KMS-11 (cell line): ENCODE results near the gene FAM170B.

ENCODE experiments used
- H2AFZ ChIP-seq: fragments of 200-600 bp; sonication (generic); 2 replicates; pipeline ENCODE4 v1.6.1; 2016; ENCODE audit warnings: antibody characterized with exemption, mixed run types, low read depth
- H3K27ac ChIP-seq: fragments of 200-600 bp; sonication (generic); 2 replicates; pipeline ENCODE4 v1.6.1; 2016; ENCODE audit warnings: mild to moderate bottlenecking, mixed run types
- H3K27me3 ChIP-seq: fragments of 200-600 bp; sonication (generic); 2 replicates; pipeline ENCODE4 v1.6.1; 2017; ENCODE audit warnings: mild to moderate bottlenecking, low read depth, mixed run types, moderate library complexity; ENCODE audit not compliant: insufficient read depth
- H3K36me3 ChIP-seq: fragments of 200-600 bp; sonication (generic); 2 replicates; pipeline ENCODE4 v1.6.1; 2017; ENCODE audit warnings: mild to moderate bottlenecking, mixed run types; ENCODE audit not compliant: insufficient read depth
- H3K4me1 ChIP-seq: fragments of 200-600 bp; sonication (generic); 2 replicates; pipeline ENCODE4 v1.6.1; 2016; ENCODE audit warnings: mild to moderate bottlenecking, low read depth, mixed run types; ENCODE audit not compliant: poor library complexity, severe bottlenecking
- H3K4me2 ChIP-seq: fragments of 200-600 bp; sonication (generic); 2 replicates; pipeline ENCODE4 v1.7.0; 2016; ENCODE audit warnings: mild to moderate bottlenecking, mixed run types
- H3K4me3 ChIP-seq: fragments of 200-600 bp; sonication (generic); IDR thresholded peaks from 2 replicates; pipeline ENCODE4 v1.6.1; 2017; ENCODE audit warnings: low read depth, low read length, mixed read lengths; ENCODE audit not compliant: insufficient read depth
- H3K79me2 ChIP-seq: fragments of 200-600 bp; sonication (generic); 2 replicates; pipeline ENCODE4 v1.6.1; 2016; ENCODE audit warnings: low read depth, mixed run types; ENCODE audit not compliant: insufficient read depth
- H3K9ac ChIP-seq: fragments of 200-600 bp; sonication (generic); 2 replicates; pipeline ENCODE4 v1.6.1; 2016; ENCODE audit warnings: mild to moderate bottlenecking, mixed run types
- H4K20me1 ChIP-seq: fragments of 200-600 bp; sonication (generic); 2 replicates; pipeline ENCODE4 v1.6.1; 2016; ENCODE audit warnings: mild to moderate bottlenecking, mixed run types; ENCODE audit not compliant: insufficient read depth
- CTCF ChIP-seq: fragments of 200-600 bp; sonication (generic); conservative IDR thresholded peaks from 2 replicates; pipeline ENCODE4 v1.6.1; 2017; ENCODE audit warnings: low read depth, mild to moderate bottlenecking, antibody characterized with exemption, low read length, moderate library complexity, mixed read lengths

The FAM170B gene

GRCh38 chr10:49115015-49115795, 18.6 kb downstream of the FAM170B start, which contains the start of gene VSTM4:
Gene VSTM4, minus strand, starts transcription at chr10:49115522. Its CDS starts 37 bp downstream, at chr10:49115485.
- Histone ChIP-seq H3K4me2 (no peak within 1 kb of the TSS), H3K4me3 (no peak within 1 kb of the TSS)
- TF ChIP-seq CTCF: no peak

DNA sequence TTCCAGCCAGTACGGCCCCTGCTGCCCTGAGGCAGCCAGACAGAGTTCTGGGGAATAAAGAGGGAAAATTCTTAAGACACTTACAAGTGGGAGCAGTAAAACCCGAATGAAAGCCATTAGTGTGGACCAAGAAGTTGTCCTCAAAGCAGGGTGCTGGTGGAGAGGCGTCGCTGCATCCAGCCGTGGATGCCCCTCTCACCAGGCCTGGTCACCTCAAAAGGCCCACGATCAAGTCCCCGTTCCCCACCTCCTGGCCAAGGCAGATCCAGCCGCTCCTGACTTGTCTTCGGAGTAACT, 19.2 kb downstream of the FAM170B start:
- no peaks in the 10 kb centered on the region for H3K79me2 ChIP-seq
- no peak overlapping the region for H3K4me3 ChIP-seq
- no peak overlapping the region for H3K9ac ChIP-seq
- H4K20me1 ChIP-seq: no peaks in the 10 kb centered on the region
- H3K27me3 ChIP-seq: no peaks in the 10 kb centered on the region
- no peak overlapping the region for H2AFZ ChIP-seq
- no peaks in the 10 kb centered on the region for H3K36me3 ChIP-seq
- H3K27ac ChIP-seq: no peak overlapping the region
- H3K4me1 ChIP-seq: no peaks in the 10 kb centered on the region
- no peak overlapping the region for H3K4me2 ChIP-seq
- no peak for TF ChIP-seq CTCF

More at GRCh38 chr10:49115015-49115795, 18.6 kb downstream of the FAM170B start, which contains the start of gene VSTM4:
- Histone ChIP-seq H3K79me2 (no peaks in the 10 kb centered on the region), H3K36me3 (no peaks in the 10 kb centered on the region), H3K9ac (no peak within 1 kb of the TSS), H3K27ac (no peak within 1 kb of the TSS), H2AFZ (no peak within 1 kb of the TSS), H3K4me1 (no peaks in the 10 kb centered on the region), H4K20me1 (no peaks in the 10 kb centered on the region), H3K27me3 (no peaks in the 10 kb centered on the region)

DNA sequence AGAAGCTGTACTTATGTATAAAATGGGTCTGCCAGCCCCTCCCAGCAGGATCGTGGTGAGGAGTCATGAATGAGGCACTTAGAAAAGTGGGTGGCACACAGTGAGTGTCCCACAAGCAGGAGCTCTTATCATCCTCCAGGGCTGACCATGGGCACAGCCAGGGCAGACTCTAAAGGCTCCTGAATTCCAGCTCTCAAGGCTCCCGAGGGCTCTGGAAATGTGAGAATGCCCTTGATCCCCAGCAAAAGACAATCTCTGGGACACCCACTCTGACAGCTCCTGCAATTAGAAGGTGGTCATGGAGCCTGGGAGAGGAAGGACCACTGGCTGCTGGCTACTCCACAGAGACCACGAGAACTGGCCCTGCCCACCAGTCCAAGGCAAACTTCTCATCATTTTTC, 20.1 kb downstream of the FAM170B start:
- H3K79me2 ChIP-seq: no peaks in the 10 kb centered on the region
- TF ChIP-seq CTCF: no peak
- H3K4me2 ChIP-seq: no peak overlapping the region
- H3K36me3 ChIP-seq: no peaks in the 10 kb centered on the region
- no peak overlapping the region for H3K9ac ChIP-seq
- no peak overlapping the region for H3K4me3 ChIP-seq
- no peaks in the 10 kb centered on the region for H4K20me1 ChIP-seq
- H3K27me3 ChIP-seq: no peaks in the 10 kb centered on the region
- no peak overlapping the region for H2AFZ ChIP-seq
- H3K27ac ChIP-seq: no peak overlapping the region
- H3K4me1 ChIP-seq: no peaks in the 10 kb centered on the region

DNA sequence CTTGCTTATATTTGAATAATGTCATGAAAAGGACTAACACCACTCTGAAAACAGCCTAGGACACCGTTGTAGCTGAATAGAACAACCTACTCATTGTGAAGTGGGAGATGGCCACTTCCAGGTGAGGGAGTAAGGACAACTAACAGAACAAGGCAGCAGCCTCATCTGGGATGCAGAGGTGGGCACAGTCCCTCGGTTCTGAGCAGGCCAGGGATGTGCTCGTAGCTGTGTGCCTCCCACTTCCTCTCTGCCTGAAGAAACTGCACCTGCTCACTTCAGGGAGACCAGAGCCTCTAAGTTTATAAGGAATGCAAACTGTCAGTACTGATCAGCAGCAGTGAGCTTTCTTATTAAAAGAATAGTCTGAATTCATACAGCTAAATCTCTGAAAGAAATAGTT, 21.0 kb downstream of the FAM170B start:
- H3K79me2 ChIP-seq: no peaks in the 10 kb centered on the region
- H3K4me2 ChIP-seq: no peak overlapping the region
- H3K4me1 ChIP-seq: no peaks in the 10 kb centered on the region
- TF ChIP-seq CTCF: no peak
- no peak overlapping the region for H3K9ac ChIP-seq
- H3K36me3 ChIP-seq: no peaks in the 10 kb centered on the region
- no peak overlapping the region for H2AFZ ChIP-seq
- no peak overlapping the region for H3K27ac ChIP-seq
- H3K27me3 ChIP-seq: no peaks in the 10 kb centered on the region
- no peaks in the 10 kb centered on the region for H4K20me1 ChIP-seq
- no peak overlapping the region for H3K4me3 ChIP-seq
